CD4-positive, alpha-beta T cell treated with Interleukin-10 for 1 hour (primary cell): ENCODE data around the gene LIX1L.
A peak's percentile ranks its signal among the peaks of the same experiment; 100 is the strongest.
"Not testable (repeated sequence)": the region's sequence is repeated elsewhere in the genome, so short reads cannot be mapped to it uniquely, and the experiment has no call there.

Experiments
- DNase-seq: peaks from one replicate; pipeline ENCODE4 v3.0.0-alpha.2; 2020

LIX1L gene

DNA sequence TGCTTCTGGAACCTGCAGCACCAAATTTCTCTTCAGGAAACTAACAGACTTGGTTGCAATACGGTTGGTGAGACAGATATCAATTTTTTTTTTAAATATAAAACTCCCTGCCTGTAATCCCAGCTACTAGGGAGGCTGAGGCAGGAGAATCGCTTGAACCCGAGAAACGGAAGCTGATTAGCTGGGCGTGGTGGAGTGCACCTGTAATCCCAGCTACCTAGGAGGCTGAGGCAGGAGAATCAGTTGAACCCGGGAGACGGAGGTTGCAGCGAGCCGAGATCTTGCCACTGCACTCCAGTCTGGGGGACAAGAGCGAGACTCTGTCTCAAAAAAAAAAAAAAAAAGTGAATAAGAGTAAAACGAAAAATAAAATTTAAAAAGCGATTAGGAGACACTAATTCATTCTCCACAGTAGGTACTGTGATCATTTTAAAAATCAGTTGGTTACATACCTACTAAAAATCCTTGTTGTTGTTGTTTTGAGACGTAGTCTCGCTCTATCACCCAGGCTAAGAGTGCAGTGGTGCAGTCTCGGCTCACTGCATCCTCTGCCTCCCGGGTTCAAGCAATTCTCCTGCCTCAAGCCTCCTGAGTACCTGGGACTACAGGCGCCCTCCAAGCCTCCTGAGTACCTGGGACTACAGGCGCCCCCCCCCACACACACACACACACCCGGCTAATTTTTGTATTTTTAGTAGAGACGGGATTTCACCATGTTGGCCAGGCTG is 29.7 kb downstream of the LIX1L start:
- DNase-seq = peak; percentile 22

DNA sequence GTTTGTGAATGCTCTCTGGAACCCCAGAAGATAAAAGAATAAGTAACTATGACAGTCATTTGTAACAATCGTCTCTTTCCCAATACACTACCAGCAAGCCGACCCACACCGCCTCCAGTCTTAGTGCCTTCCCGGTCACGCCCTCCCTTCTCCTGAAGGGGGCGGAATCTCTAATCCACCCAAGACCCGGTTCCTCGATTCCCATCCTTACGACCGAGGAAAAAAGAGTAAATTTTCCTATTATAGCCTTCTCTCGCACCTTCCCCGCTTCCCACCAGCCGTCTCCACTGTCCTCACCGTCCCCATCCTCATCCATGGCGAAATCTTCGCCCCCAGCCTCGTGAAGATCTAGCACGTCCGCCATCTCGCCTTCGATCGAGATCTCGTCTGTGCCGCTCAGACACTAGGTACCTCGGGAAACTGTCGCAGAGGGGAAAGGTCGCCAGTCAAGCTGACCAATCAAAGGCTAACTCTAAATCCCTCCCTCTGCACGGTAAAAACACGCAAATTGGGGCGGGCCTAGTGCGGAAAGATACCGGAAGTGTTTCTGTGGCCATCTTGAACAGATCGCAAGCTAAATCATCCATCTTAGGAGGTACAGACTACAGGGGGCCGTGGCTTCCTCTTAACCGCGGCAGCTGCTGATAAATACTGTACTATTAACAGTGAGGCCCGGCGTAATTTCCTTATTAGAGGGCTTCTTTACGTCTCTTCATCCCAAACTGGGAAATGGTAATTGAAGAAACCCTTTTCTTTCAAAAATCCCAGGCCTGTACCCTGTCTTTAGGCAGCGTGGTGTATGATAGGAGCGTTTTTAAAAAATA is 30.5 kb downstream of the LIX1L start, which contains the start of gene RBM8A:
Gene RBM8A, minus strand, starts transcription at position 422 of the 824 bp plus-strand sequence. Its CDS starts 58 bp downstream, at position 364.
- peak; percentile 98 for DNase-seq

DNA sequence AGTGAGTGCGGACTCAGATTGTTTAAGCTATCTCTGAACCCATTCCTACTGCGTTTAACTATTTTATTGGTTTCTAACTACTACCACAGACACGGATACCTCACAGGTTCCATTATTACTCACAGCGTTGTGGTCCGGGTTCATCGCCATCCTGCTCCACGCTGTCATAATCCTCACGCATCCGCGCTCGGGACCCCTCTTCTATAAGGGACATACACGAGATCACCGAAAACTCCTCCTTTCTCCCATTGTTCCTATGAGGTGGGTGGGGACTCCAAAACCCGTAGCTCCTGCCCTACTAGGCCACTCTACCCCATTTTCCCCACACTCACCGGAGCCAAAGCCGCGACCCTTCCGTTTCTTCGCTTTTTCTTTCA is 31.1 kb downstream of the LIX1L start:
- peak; percentile 15 for DNase-seq

DNA sequence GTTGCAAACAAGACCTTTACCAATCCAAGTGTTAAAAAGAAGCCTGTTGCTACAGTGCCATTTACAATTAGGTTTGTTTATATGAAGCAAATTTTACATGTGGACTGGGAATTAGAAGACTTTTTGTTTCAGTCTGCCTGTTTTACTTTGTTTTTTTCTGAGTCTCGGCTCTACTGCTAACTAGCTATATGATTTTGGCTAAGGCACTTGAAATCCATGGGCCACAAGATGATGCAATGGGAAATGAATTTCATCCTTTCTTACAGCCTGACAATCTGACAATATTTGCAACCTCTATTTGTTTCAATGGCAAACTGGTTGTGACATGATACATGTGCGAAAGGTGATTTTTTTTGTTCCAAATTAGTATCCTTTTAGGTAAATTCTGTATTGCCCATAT is 35.6 kb downstream of the LIX1L start:
- no peak for DNase-seq

DNA sequence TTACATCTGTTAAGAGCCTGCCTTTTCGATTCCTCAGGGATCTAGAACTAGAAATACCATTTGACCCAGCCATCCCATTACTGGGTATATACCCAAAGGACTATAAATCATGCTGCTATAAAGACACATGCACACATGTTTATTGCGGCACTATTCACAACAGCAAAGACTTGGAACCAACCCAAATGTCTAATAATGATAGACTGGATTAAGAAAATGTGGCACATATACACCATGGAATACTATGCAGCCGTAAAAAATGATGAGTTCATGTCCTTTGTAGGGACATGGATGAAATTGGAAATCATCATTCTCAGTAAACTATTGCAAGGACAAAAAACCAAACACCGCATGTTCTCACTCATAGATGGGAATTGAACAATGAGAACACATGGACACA is 37.5 kb downstream of the LIX1L start:
- DNase-seq = not testable (repeated sequence)

DNA sequence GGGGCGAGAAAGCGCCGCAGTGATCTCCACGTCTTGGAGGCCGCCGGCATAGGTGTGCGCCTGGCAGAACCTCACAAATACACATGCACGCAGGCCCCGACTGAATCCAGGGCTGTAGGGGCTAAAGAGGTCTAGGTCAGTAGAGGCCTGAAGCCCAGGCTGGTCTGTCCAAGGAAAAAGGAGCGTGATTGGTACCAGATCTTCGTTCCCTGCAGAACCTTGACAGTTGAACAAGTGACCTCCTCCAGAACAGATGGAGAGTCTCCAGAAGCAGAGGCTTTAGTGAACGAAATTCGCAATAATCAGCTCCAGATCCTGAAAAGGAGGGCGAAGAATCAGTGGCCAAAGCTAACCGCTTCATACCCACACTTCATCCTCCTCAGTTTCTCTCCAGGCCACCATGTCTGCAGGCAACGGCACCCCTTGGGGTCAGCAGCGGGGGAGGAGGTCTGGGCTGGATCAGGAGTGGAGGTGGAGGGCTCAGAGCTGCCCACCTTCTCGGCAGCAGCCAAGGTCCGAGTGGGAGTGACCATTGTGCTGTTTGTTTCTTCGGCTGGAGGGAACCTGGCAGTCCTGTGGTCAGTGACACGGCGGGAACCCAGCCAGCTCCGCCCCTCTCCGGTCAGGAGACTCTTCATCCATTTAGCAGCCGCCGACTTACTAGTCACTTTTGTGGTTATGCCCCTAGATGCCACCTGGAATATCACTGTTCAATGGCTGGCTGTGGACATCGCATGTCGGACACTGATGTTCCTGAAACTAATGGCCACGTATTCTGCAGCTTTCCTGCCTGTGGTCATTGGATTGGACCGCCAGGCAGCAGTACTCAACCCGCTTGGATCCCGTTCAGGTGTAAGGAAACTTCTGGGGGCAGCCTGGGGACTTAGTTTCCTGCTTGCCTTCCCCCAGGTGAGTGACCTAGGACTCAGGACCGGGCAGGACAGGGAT is 38.6 kb downstream of the LIX1L start:
- peak; percentile 28 for DNase-seq

DNA sequence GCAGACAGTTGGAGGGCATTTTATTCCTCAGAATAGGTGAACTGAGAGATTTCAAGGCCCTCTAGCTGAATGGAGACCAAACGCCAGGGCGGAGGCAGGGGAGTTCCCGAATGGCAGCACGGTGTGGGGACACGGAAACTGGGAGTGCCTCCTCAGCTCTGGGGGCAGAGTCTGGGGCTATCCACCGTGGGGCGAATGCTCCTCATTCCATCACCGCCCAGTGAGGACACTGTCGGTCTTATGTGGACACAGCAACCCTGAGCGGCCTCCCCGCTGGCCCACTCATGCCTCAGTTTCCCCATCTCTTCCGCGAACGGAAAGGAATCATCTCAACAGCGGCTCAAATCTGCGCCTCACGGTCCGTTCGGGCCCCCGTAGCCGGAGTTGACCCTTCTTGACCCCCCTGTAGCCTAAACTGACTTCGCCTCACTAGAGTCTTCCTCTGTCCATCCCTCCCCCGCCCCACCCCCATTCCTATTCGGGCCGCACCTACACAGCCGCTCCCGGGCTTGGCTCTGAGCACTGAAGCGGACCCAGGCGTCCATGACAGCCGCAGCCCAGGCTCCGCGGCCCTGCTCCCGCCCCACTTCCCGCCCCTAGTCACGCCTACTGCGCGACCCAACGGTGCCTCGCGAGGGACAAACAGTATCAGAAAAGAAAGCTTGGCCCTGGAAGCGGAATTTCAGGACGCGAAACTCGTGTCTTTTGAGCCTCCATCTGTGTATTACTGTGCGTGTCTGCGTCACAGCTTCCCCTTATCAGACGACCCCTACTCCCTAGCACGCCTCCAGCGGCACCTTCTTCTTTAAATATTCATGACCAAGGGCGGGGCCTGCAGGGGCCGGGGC is 39.4 kb downstream of the LIX1L start, which contains the start of gene PEX11B:
Gene PEX11B, minus strand, starts transcription at position 574 of the 848 bp plus-strand sequence. Its CDS starts 29 bp downstream, at position 545.
- peak; percentile 95 for DNase-seq

DNA sequence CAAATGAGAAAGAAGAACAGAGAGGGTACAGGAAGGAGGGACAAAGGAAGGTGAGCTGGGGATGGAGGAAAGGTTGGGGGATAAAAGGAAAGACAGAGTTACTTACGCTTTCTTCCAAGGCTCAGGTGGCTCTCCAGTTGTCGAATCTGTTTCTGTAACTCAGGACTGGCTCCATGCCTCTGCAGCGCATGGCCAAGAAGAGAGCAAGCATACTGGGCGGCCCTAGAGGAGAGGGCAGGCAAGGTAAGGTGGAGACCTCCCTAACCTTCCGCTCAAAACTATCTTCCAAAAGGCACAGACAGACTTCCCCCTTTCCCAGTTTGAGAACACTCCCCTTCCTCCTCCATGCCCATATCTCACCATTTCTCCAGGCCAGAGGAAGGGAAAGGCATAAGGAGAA is 40.2 kb downstream of the LIX1L start:
- DNase-seq = no peak

DNA sequence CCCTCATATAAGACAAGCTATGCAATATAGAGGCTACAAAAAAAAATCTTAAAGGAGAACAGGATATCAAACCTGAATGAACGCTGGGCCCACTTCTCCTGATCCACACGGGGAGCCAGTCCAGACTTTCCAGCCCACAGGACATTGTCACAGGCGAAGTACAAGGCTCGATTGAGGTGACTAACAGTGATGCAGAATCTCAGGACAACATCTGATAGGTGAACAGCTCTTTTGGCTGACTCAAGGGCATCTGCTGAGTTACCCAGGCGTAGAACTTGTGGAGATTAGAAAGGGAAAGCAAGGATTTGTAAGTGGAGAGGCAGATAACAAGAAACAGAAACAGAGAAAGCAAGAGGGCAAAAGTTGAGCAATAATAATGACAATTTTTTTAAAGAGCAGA is 41.1 kb downstream of the LIX1L start:
- DNase-seq = no peak

DNA sequence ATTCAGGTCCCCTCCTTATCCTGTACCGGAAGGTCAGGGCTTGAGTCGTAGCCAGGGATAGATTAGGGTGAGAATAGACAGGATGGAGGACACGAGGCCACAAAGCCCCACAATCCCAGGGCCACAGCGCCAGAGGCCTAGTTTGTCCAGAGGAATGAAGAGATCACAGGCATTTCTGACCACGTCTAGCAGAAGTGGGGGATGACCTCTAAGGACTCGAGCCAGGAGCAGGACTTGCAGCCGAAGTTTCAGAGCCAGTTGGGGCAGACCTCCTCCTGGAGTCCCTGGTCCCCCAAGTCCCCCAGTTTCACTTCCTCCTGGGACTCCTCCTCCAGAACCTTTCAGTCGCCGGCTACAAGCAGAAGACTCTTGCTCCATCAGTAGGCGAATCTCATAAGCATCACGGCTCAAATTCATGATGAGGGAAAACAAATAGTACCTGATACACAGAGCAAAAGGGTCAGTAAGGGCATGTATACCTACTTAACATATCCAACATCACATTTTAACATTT is 45.6 kb downstream of the LIX1L start:
- no peak for DNase-seq

DNA sequence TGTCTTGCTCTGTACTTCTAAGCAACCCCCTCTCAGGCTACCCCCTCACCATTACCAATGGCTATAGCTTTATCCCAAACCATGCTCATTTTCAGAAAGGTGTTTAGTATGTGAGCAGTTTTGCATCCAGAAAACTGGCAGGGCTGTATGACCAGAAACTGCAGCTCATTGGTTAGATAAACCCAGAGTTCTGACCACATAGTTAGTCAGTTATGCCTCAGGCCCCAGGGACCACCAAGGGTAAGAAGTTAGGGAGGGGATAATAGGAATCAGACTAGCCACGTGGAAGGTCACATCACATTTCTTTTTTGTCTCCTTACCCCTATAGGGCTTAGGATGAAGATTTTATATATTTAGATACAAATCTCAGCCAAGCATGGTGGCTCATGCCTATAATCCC is 49.2 kb downstream of the LIX1L start:
- no peak for DNase-seq

DNA sequence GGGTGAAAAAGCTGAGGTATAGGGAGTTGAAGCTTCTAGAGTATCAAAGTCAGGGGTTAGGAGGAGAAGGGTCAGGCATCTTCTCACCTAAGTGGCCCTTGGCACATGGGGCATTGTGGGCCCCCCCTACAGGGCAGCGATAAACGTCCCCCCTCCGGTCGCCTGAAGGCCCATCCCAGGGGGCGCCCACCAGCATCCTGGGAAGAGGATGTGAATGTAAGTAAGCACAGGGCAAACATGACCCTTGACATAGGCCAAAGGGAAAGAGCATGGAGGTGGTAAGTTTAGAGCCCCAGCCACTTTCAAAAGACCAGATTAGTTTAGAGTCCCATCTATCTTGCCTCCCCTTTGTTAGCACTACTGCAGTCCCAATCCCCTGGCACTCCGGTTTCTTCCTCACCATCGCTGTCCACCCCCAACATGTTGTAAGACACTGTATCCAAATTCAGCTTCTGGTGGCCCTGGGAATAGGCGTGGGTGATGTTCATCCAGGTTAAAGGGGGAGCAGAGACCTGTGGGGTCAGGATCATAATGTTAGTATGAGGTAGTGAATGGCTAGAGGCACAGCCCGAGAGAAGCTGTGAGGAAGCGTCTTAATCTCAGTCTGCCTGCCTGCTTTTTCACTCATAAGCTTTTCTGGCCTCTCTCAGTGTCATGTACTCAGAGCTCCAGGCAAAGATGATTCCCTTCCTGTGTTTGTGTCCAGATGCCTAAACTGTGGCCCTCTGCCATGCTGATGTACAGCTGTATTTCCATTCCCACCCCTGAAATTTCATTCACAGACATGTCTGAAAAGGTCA is 50.7 kb downstream of the LIX1L start:
- no peak for DNase-seq

DNA sequence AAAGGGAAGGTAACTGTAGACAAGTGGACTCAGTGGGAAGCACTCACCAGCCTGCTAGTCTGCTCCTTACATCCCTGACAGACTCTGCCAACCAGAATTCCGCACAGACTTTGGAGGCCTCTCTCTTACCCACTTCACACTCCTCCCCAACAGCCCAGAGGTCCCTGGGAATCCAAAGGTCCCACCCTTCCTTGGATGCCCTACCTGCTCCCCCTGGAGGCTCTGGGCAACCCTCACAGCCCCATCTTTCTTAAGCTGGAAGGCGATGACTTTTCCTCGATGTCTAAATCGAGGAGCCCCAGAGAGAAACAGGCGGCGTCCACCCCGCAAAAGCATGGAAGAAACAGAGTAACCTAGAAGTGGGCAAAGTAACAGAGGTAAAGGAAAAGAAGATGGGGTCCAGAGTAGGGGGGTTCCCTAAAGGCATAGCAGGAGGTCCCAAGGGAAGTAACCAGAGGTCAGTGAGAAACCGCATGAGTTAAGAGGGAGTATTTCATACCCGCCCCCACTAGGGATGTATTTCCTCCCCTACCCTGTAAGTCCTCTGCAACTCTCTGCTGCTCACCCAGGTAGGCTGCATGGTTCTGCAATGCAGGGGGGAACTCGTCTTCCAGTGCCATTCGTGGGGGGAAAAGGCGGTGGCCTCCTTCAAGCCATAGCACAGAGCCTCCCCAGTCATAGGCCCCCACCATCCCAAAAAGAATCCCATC is 56.4 kb downstream of the LIX1L start:
- DNase-seq = no peak

DNA sequence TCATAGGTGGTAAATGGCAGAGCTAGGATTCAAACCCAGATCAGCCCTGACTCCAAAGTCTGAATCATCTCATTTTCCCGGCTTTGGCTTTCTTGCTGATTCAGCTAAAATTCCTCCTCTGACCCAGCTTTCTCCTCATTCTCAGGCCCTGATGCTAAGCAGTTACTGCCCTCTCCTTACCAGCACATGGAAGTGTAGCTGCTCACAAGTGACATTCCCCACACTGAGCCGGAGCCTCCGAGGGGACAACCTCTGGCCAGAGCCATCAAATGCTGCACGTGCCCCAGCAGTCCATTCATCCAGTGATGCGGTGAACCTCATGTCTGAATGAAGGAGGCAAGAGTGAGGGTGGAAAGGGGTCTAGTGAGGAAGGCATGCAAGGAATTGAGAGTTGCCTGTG is 59.1 kb downstream of the LIX1L start:
- DNase-seq = no peak

DNA sequence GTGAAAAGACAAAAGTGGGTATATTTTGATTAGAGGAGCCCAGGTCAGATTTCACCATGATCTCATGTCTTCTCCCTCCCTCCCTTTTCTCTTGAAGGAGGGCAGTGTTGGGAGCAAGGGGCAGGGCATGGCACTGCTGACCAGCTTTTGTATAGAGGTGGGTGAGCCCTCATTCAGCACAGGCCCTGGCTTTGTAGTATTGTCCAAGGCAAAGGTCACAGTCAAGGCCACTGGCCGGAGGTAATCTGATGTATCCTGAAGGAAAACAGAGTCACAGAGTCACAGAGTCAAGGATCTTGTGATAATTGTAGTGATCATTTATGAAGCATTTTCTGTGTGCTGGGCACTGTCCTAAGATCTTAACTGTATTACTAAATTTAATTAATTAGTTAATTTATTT is 59.8 kb downstream of the LIX1L start:
- DNase-seq = no peak

DNA sequence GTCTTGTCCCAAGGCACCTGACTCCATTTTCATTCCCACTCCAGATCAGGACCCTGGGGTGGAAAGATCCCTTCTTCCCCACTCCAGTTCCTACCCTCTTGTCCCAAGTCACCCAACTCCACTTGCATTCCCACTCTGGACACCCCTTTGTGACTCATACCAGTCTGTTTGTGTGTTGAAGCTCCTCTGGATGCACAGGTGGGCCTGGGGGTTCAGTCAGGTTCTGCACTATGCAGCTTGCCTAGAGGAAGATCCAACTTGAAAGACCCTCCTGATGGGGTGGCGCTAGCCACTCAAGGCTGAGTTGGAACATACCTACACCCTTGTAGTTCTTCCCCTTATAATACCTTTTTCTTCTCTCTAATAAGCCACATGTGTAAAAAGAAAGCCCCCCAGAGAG is 62.3 kb downstream of the LIX1L start:
- no peak for DNase-seq

DNA sequence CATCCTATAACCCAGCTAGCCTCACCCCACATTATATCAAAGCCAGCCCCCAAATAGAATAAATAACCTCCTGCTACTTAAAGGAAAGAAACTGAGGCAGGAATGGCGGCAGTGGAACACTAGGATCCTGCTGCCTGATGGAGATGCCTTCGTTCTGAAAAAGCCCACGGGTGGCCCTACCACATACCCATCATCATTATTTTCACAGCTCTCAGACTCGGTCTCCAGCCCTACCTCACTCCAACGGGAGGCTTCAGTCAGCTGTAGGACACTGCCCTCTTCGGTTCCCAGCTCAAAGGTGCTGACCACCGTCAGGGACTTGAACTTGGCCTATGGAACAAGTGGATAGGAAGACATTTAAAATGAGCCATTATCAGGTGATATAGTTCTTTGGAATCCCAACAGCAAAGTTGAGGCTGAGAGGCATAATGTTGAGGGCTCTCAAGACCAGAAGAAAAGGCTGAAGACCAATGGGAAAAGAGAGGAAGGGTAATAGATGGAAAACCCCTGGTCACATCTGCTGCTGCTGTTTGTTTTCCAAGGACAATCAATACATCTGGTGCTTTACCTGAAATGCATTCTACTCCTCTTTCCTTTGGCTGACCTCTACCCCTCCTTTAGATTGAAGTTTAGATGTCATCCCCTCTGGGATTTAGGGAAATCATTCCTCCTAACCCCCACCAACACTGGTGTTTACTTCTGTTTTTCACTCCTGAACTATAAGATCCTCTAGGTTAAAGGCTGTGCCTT is 64.3 kb downstream of the LIX1L start:
- no peak for DNase-seq

DNA sequence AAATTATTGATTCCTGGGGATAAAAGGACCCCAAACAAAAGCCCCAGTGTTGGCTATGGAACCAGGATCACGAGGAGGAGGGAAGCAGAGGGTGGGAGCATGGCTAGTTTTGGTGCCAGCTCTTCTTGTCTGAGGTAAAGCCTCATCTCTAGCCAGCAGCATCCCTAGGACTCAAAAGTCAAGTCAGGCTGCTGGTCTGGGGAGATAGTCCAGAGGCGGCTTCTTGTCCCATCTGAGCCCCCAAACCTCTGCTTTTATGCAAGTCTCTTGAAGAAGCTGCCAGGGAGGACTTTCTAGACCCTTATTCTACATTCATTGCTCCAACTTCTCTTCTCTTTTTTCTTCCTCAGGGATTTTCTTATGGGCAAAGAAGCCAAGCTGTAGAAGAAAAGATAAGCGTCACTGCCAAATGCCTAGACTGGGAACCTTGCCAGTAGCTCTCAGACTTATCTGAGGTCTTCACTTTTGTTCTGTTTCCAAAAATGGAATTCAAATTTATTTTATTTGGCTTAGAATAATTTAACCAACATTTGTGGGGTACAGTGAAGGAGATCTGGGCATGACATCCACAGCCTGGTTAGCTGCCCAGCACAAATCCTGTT is 65.2 kb downstream of the LIX1L start:
- no peak for DNase-seq
